Fibroblast of mammary gland (primary cell): Measurements from ENCODE around the gene UST.

ENCODE experiments used
- DNase-seq: peaks from one replicate; pipeline ENCODE4 v3.0.0-alpha.2; 2010; ENCODE audit warnings: low read depth
- H3K4me3 ChIP-seq: 2 replicates; pipeline ENCODE4 v1.5.1; 2011; ENCODE audit warnings: low read depth, mild to moderate bottlenecking, low read length, moderate library complexity; ENCODE audit not compliant: control insufficient read depth
- CTCF ChIP-seq: conservative IDR thresholded peaks from 2 replicates; pipeline ENCODE4 v1.5.1; 2011; ENCODE audit warnings: low read depth, low read length, inconsistent platforms; ENCODE audit not compliant: control insufficient read depth, insufficient read depth

UST gene

DNA sequence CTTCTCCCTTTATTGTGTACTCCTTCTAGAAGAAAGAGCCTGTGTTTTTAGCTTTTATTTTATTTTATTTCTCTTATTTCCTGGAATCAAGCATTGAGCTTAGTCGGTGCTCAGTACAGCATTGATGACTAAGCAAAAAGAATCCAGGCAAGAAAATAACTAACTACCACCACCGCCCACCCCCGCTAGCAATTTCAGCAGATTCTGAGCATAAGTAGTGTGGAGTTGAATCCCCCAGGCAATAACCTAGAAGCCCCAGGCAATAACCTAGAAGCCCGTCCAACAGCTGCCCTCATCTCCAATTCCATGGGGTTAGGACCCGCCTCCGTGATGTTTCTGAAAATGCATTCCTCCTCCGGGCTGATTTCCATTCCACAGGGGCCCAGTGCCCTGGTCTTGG lies 312.7 kb downstream of the UST start:
- peak; percentile 24 for DNase-seq
- no peak overlapping the region for H3K4me3 ChIP-seq
- no peak for TF ChIP-seq CTCF

- no peak overlapping the region for H3K4me3 ChIP-seq
- no peak for DNase-seq
- TF ChIP-seq CTCF: no peak
These were observed 313.6 kb downstream of the UST start for GRCh38 chr6:149060300-149060984.

GRCh38 chr6:149060985-149061760 lies 314.3 kb downstream of the UST start:
- DNase-seq: peak; percentile 38
- no peak for TF ChIP-seq CTCF
- no peak overlapping the region for H3K4me3 ChIP-seq

GRCh38 chr6:149061930-149062329 lies 315.1 kb downstream of the UST start:
- no peak overlapping the region for H3K4me3 ChIP-seq
- no peak for TF ChIP-seq CTCF
- no peak for DNase-seq

GRCh38 chr6:149062653-149063348 lies 316.0 kb downstream of the UST start:
- no peak for DNase-seq
- no peak overlapping the region for H3K4me3 ChIP-seq
- no peak for TF ChIP-seq CTCF

GRCh38 chr6:149063468-149063867 lies 316.6 kb downstream of the UST start:
- TF ChIP-seq CTCF: no peak
- DNase-seq: no peak
- no peak overlapping the region for H3K4me3 ChIP-seq
